Astrocyte (in vitro differentiated cells and primary cell): ENCODE data around the gene CAPN7. TPM values are rescaled to one million over a fixed set of nuclear protein-coding genes. Genes with fewer than 3 reads are reported as not detected.
A peak's percentile ranks its signal among the peaks of the same experiment; 100 is the strongest.

Experiments
- DNase-seq: peaks from one replicate; pipeline ENCODE4 v3.0.0-alpha.2; 2010; ENCODE audit warnings: low read depth
- FAIRE-seq: peaks from 2 replicates; lab custom pipeline; 2011; peaks lifted over from hg19 to GRCh38; lab: Jason Lieb, UNC
- H2AFZ ChIP-seq: 2 replicates; pipeline ENCODE4 v1.6.0; 2012; ENCODE audit warnings: low read depth, low read length, inconsistent platforms
- H3K27ac ChIP-seq: 2 replicates; pipeline ENCODE4 v1.5.1; 2011; ENCODE audit warnings: low read depth, low read length, inconsistent platforms
- H3K27me3 ChIP-seq: 2 replicates; pipeline ENCODE4 v1.6.0; 2011; ENCODE audit warnings: low read length, inconsistent platforms; ENCODE audit not compliant: insufficient read depth
- H3K36me3 ChIP-seq: 2 replicates; pipeline ENCODE4 v1.5.1; 2011; ENCODE audit warnings: low read length, inconsistent platforms; ENCODE audit not compliant: insufficient read depth
- H3K4me1 ChIP-seq: 2 replicates; pipeline ENCODE4 v1.5.1; 2011; ENCODE audit warnings: low read length, inconsistent platforms; ENCODE audit not compliant: insufficient read depth
- H3K4me2 ChIP-seq: 2 replicates; pipeline ENCODE4 v1.6.0; 2012; ENCODE audit warnings: low read length, inconsistent platforms
- H3K4me3 ChIP-seq: 2 replicates; pipeline ENCODE4 v1.5.1; 2011; ENCODE audit warnings: low read depth, mild to moderate bottlenecking, low read length, inconsistent platforms; ENCODE audit not compliant: insufficient read depth
- H3K79me2 ChIP-seq: 2 replicates; pipeline ENCODE4 v1.6.0; 2012; ENCODE audit warnings: mild to moderate bottlenecking, low read length, inconsistent platforms; ENCODE audit not compliant: insufficient read depth
- H3K9ac ChIP-seq: 2 replicates; pipeline ENCODE4 v1.6.0; 2012; ENCODE audit warnings: mild to moderate bottlenecking, low read length, inconsistent platforms
- H3K9me3 ChIP-seq: 2 replicates; pipeline ENCODE4 v1.5.1; 2012; ENCODE audit warnings: low read depth, mild to moderate bottlenecking, low read length, inconsistent platforms; ENCODE audit not compliant: insufficient read depth
- H4K20me1 ChIP-seq: 2 replicates; pipeline ENCODE4 v1.6.0; 2012; ENCODE audit warnings: low read length, inconsistent platforms; ENCODE audit not compliant: insufficient read depth
- H3K27ac Mint-ChIP-seq: one replicate; pipeline ENCODE4 v1.8.0; 2021; ENCODE audit warnings: mild to moderate bottlenecking, mixed read lengths; ENCODE audit not compliant: unreplicated experiment
- H3K27me3 Mint-ChIP-seq: one replicate; pipeline ENCODE4 v1.8.0; 2021; ENCODE audit warnings: low read depth, mixed read lengths; ENCODE audit not compliant: unreplicated experiment
- H3K36me3 Mint-ChIP-seq: one replicate; pipeline ENCODE4 v1.8.0; 2021; ENCODE audit warnings: low read depth, mixed read lengths; ENCODE audit not compliant: unreplicated experiment
- H3K4me1 Mint-ChIP-seq: one replicate; pipeline ENCODE4 v1.8.0; 2021; ENCODE audit warnings: low read depth, mixed read lengths; ENCODE audit not compliant: unreplicated experiment
- H3K4me3 Mint-ChIP-seq: one replicate; pipeline ENCODE4 v1.8.0; 2021; ENCODE audit warnings: mild to moderate bottlenecking, moderate library complexity, mixed read lengths; ENCODE audit not compliant: unreplicated experiment
- H3K9me3 Mint-ChIP-seq: one replicate; pipeline ENCODE4 v1.8.0; 2021; ENCODE audit warnings: mild to moderate bottlenecking, mixed read lengths; ENCODE audit not compliant: unreplicated experiment
- CTCF ChIP-seq: IDR thresholded peaks from 2 replicates; pipeline ENCODE4 v1.5.1; 2011; ENCODE audit warnings: low read depth, mild to moderate bottlenecking, inconsistent platforms, low read length, moderate library complexity; ENCODE audit not compliant: insufficient read depth
- EZH2 ChIP-seq: IDR thresholded peaks from 2 replicates; pipeline ENCODE4 v1.6.1; 2012; ENCODE audit warnings: mild to moderate bottlenecking, low read length, inconsistent platforms; ENCODE audit not compliant: insufficient read depth
- total RNA-seq: library from RNA; stranded (reverse); gene quantifications from 2 replicates; pipeline ENCODE4 v1.2.1, GENCODE V29; 2021

CAPN7 gene
- total RNA-seq, 1 donor from 2014 or later, result 36.8 TPM

GRCh38 chr3:15204005-15204404 is 2.0 kb upstream of the CAPN7 start:
- Mint-ChIP-seq H3K4me1 (peaks cover 24% of the 10 kb centered on the region), H3K27me3 (no peaks in the 10 kb centered on the region), H3K27ac (peak overlapping the region; percentile 72), H3K4me3 (no peak overlapping the region), H3K36me3 (no peaks in the 10 kb centered on the region), H3K9me3 (no peaks in the 10 kb centered on the region)
- peak overlapping the region; percentile 22 for H2AFZ ChIP-seq
- peaks cover 11% of the 10 kb centered on the region for H3K4me1 ChIP-seq
- no peak overlapping the region for H3K4me2 ChIP-seq
- H3K9me3 ChIP-seq, result no peaks in the 10 kb centered on the region
- no peak overlapping the region for H3K4me3 ChIP-seq
- H3K79me2 ChIP-seq, result peaks cover 30% of the 10 kb centered on the region
- no peaks in the 10 kb centered on the region for H3K36me3 ChIP-seq
- no peak for FAIRE-seq
- peak; percentile 12 for DNase-seq
- no peaks in the 10 kb centered on the region for H3K27me3 ChIP-seq
- peaks cover 22% of the 10 kb centered on the region for H4K20me1 ChIP-seq
- no peak for TF ChIP-seq CTCF
- TF ChIP-seq EZH2, result no peak
- H3K27ac ChIP-seq, result no peak overlapping the region
- H3K9ac ChIP-seq, result no peak overlapping the region

DNA sequence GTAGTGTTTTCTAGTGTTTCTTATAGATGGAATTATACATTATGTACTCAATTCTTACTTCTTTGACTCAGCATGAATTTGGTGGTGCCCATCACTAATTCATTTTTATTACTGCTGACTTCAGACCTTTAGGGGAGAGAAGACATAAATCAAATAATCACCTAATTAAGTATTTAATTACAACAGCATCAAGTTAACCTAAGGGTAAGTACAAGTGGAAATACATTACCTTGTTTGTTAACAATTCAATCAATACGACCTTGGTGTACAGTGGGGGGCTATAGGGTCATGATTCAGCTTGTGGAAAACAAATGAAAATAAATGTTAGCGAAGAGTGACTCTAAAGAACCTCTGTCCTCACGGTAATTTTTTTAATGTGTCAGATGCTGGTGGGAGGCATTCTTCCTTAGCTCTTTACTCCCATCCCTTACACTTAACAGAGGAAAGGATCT is 538 bp upstream of the CAPN7 start:
- H3K9ac ChIP-seq, result peak overlapping the region; percentile 94
- Mint-ChIP-seq H3K27ac (peak overlapping the region; percentile 96), H3K4me3 (peak overlapping the region; percentile 86), H3K27me3 (no peaks in the 10 kb centered on the region), H3K4me1 (peaks cover 24% of the 10 kb centered on the region), H3K36me3 (no peaks in the 10 kb centered on the region), H3K9me3 (no peaks in the 10 kb centered on the region)
- peaks cover 11% of the 10 kb centered on the region for H3K4me1 ChIP-seq
- H4K20me1 ChIP-seq, result peaks cover 24% of the 10 kb centered on the region
- H3K4me3 ChIP-seq, result peak overlapping the region; percentile 83
- peak overlapping the region; percentile 88 for H3K4me2 ChIP-seq
- DNase-seq, result no peak
- H2AFZ ChIP-seq, result peak overlapping the region; percentile 70
- no peaks in the 10 kb centered on the region for H3K27me3 ChIP-seq
- no peaks in the 10 kb centered on the region for H3K36me3 ChIP-seq
- H3K9me3 ChIP-seq, result no peaks in the 10 kb centered on the region
- TF ChIP-seq CTCF (peak; percentile 24), EZH2 (no peak)
- H3K27ac ChIP-seq, result peak overlapping the region; percentile 87
- H3K79me2 ChIP-seq, result peaks cover 44% of the 10 kb centered on the region
- FAIRE-seq, result no peak
